Loucy (cell line): ENCODE measurements around the gene TMED1.

Experiments used
- H2AFZ ChIP-seq: fragments of 200-600 bp; sonication (generic); 2 replicates; pipeline ENCODE4 v1.6.0; 2016; ENCODE audit warnings: antibody characterized with exemption, mild to moderate bottlenecking, low read length, moderate library complexity
- H3F3A ChIP-seq: fragments of 200-600 bp; 2 replicates; pipeline ENCODE4 v1.6.0; 2016; ENCODE audit warnings: antibody characterized with exemption, low read depth, mild to moderate bottlenecking
- H3K27me3 ChIP-seq: fragments of 200-600 bp; sonication (generic); 2 replicates; pipeline ENCODE4 v1.6.1; 2014; ENCODE audit warnings: low read length, mild to moderate bottlenecking; ENCODE audit not compliant: insufficient read depth, poor library complexity, severe bottlenecking
- H3K36me3 ChIP-seq: fragments of 200-600 bp; sonication (generic); 2 replicates; pipeline ENCODE4 v1.6.1; 2016; ENCODE audit warnings: low read length; ENCODE audit not compliant: insufficient read depth
- H3K4me1 ChIP-seq: fragments of 200-600 bp; sonication (generic); 2 replicates; pipeline ENCODE4 v1.5.1; 2014; ENCODE audit warnings: low read length, mild to moderate bottlenecking; ENCODE audit not compliant: insufficient read depth, poor library complexity, severe bottlenecking
- H3K4me2 ChIP-seq: fragments of 200-600 bp; sonication (generic); 2 replicates; pipeline ENCODE4 v1.6.0; 2014; ENCODE audit warnings: antibody characterized with exemption, low read length, low read depth, mild to moderate bottlenecking; ENCODE audit not compliant: poor library complexity, severe bottlenecking
- H3K4me3 ChIP-seq: fragments of 200-600 bp; sonication (generic); 2 replicates; pipeline ENCODE4 v1.5.1; 2014; ENCODE audit warnings: low read length, mild to moderate bottlenecking, mixed read lengths; ENCODE audit not compliant: poor library complexity, severe bottlenecking
- H3K79me2 ChIP-seq: fragments of 200-600 bp; sonication (generic); 2 replicates; pipeline ENCODE4 v1.6.1; 2014; ENCODE audit warnings: low read length; ENCODE audit not compliant: insufficient read depth
- H3K9ac ChIP-seq: fragments of 200-600 bp; sonication (generic); 2 replicates; pipeline ENCODE4 v1.6.0; 2014; ENCODE audit warnings: mild to moderate bottlenecking, low read depth, low read length, moderate library complexity; ENCODE audit not compliant: poor library complexity, severe bottlenecking
- H3K9me2 ChIP-seq: fragments of 200-600 bp; sonication (generic); replicated peaks from 2 replicates; pipeline ENCODE4 v1.6.1; 2016; ENCODE audit warnings: low read depth, low read length, mixed read lengths
- H3K9me3 ChIP-seq: fragments of 200-600 bp; sonication (generic); 2 replicates; pipeline ENCODE4 v1.6.1; 2014; ENCODE audit warnings: mild to moderate bottlenecking, antibody characterized with exemption, low read length, low read depth; ENCODE audit not compliant: insufficient read depth
- H4K20me1 ChIP-seq: fragments of 200-600 bp; sonication (generic); 2 replicates; pipeline ENCODE4 v1.6.0; 2014; ENCODE audit warnings: antibody characterized with exemption, low read length, mild to moderate bottlenecking; ENCODE audit not compliant: insufficient read depth, poor library complexity, severe bottlenecking
- CTCF ChIP-seq: fragments of 200-600 bp; sonication (generic); conservative IDR thresholded peaks from 2 replicates; pipeline ENCODE4 v1.5.1; 2014; ENCODE audit warnings: mild to moderate bottlenecking, antibody characterized with exemption, low read length
- EZH2phosphoT487 ChIP-seq: fragments of 200-600 bp; IDR thresholded peaks from 2 replicates; pipeline ENCODE4 v1.6.1; 2018; ENCODE audit warnings: antibody characterized with exemption, mild to moderate bottlenecking, moderate library complexity, borderline replicate concordance

Gene TMED1

GRCh38 chr19:10796653-10797052 is 39.4 kb downstream of the TMED1 start:
- Histone ChIP-seq H2AFZ (no peak overlapping the region), H3K9me3 (no peaks in the 10 kb centered on the region), H3K4me1 (no peaks in the 10 kb centered on the region), H3K4me2 (no peak overlapping the region), H3F3A (no peaks in the 10 kb centered on the region), H3K79me2 (no peaks in the 10 kb centered on the region), H3K9me2 (no peaks in the 10 kb centered on the region), H3K9ac (no peak overlapping the region), H3K36me3 (peaks cover 85% of the 10 kb centered on the region; the same call in 1 of the 2 replicates), H3K27me3 (no peaks in the 10 kb centered on the region), H3K4me3 (no peak overlapping the region), H4K20me1 (no peaks in the 10 kb centered on the region)
- TF ChIP-seq EZH2phosphoT487 (no peak), CTCF (no peak)

DNA sequence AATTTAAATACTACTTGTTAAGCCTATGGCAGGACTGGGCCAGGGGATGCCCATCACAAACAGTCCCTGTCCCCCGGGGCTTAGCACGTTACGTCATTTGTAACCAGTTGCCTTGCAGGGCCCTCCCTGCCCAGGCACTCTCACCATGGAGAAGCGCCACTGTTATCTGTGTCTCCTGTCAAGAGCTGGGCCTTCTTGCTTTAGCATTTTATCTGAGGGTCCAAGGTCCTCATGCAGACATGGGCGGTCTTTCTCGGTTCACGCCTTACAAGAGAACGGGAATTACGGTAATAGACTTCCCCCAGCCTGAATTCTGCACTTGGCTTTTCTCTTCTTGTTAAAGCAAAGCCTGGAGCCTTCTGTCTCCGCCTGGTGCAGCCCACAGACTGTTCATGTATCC is 46.1 kb downstream of the TMED1 start:
- H3K4me2 ChIP-seq = no peak overlapping the region
- no peaks in the 10 kb centered on the region for H3K4me1 ChIP-seq
- H3K9ac ChIP-seq = no peak overlapping the region
- H3K4me3 ChIP-seq = no peak overlapping the region
- H3K9me2 ChIP-seq = no peaks in the 10 kb centered on the region
- no peak for TF ChIP-seq EZH2phosphoT487
- TF ChIP-seq CTCF = no peak
- no peak overlapping the region for H2AFZ ChIP-seq
- no peaks in the 10 kb centered on the region for H3F3A ChIP-seq
- H3K79me2 ChIP-seq = no peaks in the 10 kb centered on the region
- no peaks in the 10 kb centered on the region for H3K9me3 ChIP-seq
- H4K20me1 ChIP-seq = no peaks in the 10 kb centered on the region
- H3K36me3 ChIP-seq = peaks cover 86% of the 10 kb centered on the region; the same call in 1 of the 2 replicates
- no peaks in the 10 kb centered on the region for H3K27me3 ChIP-seq

GRCh38 chr19:10788146-10788545 is 47.9 kb downstream of the TMED1 start:
- no peak for TF ChIP-seq CTCF
- no peak for TF ChIP-seq EZH2phosphoT487
- Histone ChIP-seq H3K4me2 (no peak overlapping the region), H3K9ac (no peak overlapping the region), H3K9me2 (no peaks in the 10 kb centered on the region), H3K27me3 (no peaks in the 10 kb centered on the region), H2AFZ (no peak overlapping the region), H3K4me1 (no peaks in the 10 kb centered on the region), H3K79me2 (no peaks in the 10 kb centered on the region), H4K20me1 (no peaks in the 10 kb centered on the region), H3K9me3 (no peaks in the 10 kb centered on the region), H3K36me3 (peaks cover 81% of the 10 kb centered on the region; the same call in 1 of the 2 replicates), H3K4me3 (no peak overlapping the region), H3F3A (no peaks in the 10 kb centered on the region)
